Neural cell (in vitro differentiated cells): Measurements from ENCODE around the gene WTAP. TPM values are rescaled to one million over a fixed set of nuclear protein-coding genes. Genes with fewer than 3 reads are reported as not detected.

Experiments
- H2AFZ ChIP-seq: fragments of 200-600, 300-800 bp; sonication (generic), shearing (Covaris generic); 2 replicates; pipeline ENCODE4 v1.6.0; 2014; ENCODE audit warnings: low read depth, mild to moderate bottlenecking, antibody characterized with exemption, low read length, moderate library complexity
- H3F3A ChIP-seq: fragments of 200-600 bp; shearing (Covaris generic); 2 replicates; pipeline ENCODE4 v1.6.1; 2016; ENCODE audit warnings: mild to moderate bottlenecking, moderate library complexity, mixed read lengths, antibody characterized with exemption, low read length; ENCODE audit not compliant: insufficient read depth, poor library complexity, severe bottlenecking
- H3K27ac ChIP-seq: fragments of 200-600, 300-800 bp; sonication (generic), shearing (Covaris generic); 2 replicates; pipeline ENCODE4 v1.5.1; 2014; ENCODE audit warnings: mild to moderate bottlenecking, low read length, moderate library complexity
- H3K27me3 ChIP-seq: fragments of 300-800, 200-600 bp; sonication (generic), shearing (Covaris generic); 2 replicates; pipeline ENCODE4 v1.6.0; 2014; ENCODE audit warnings: mild to moderate bottlenecking, low read depth, low read length, moderate library complexity; ENCODE audit not compliant: insufficient read depth
- H3K36me3 ChIP-seq: fragments of 300-800, 200-600 bp; sonication (generic), shearing (Covaris generic); 2 replicates; pipeline ENCODE4 v1.5.1; 2014; ENCODE audit warnings: mild to moderate bottlenecking, antibody characterized with exemption, low read length, moderate library complexity; ENCODE audit not compliant: insufficient read depth
- H3K4me2 ChIP-seq: fragments of 300-800, 200-600 bp; sonication (generic), shearing (Covaris generic); 2 replicates; pipeline ENCODE4 v1.6.0; 2014; ENCODE audit warnings: mild to moderate bottlenecking, low read length
- H3K4me3 ChIP-seq: fragments of 300-800, 200-600 bp; sonication (generic), shearing (Covaris generic); 2 replicates; pipeline ENCODE4 v1.5.1; 2014; ENCODE audit warnings: mild to moderate bottlenecking, low read length, moderate library complexity
- H3K79me2 ChIP-seq: fragments of 200-600 bp; shearing (Covaris generic); replicated peaks from 2 replicates; pipeline ENCODE4 v1.6.0; 2014; ENCODE audit warnings: mild to moderate bottlenecking, low read length, moderate library complexity; ENCODE audit not compliant: insufficient read depth
- H3K9ac ChIP-seq: fragments of 300-800, 200-600 bp; sonication (generic), shearing (Covaris generic); 2 replicates; pipeline ENCODE4 v1.6.1; 2016; ENCODE audit warnings: mild to moderate bottlenecking, low read length, mixed read lengths
- H3K9me2 ChIP-seq: fragments of 200-600 bp; shearing (Covaris generic); 2 replicates; pipeline ENCODE4 v1.6.1; 2016; ENCODE audit warnings: mild to moderate bottlenecking, low read length, mixed read lengths; ENCODE audit not compliant: insufficient read depth
- H3K9me3 ChIP-seq: fragments of 200-600, 300-800 bp; sonication (generic), shearing (Covaris generic); 2 replicates; pipeline ENCODE4 v1.6.1; 2016; ENCODE audit warnings: mild to moderate bottlenecking, mixed run types, low read length, moderate library complexity, mixed read lengths
- H4K20me1 ChIP-seq: fragments of 200-600 bp; shearing (Covaris generic); 2 replicates; pipeline ENCODE4 v1.6.1; 2016; ENCODE audit warnings: mild to moderate bottlenecking, mixed run types; ENCODE audit not compliant: insufficient read depth
- EP300 ChIP-seq: fragments of 450-650 bp; conservative IDR thresholded peaks from 2 replicates; pipeline ENCODE4 v1.6.1; 2014; ENCODE audit warnings: antibody characterized with exemption, mild to moderate bottlenecking, moderate library complexity; ENCODE audit not compliant: poor library complexity, severe bottlenecking
- EZH2 ChIP-seq: fragments of 200-600, 300-800 bp; shearing (Covaris generic), sonication (generic); IDR thresholded peaks from 2 replicates; pipeline ENCODE4 v1.6.1; 2014; ENCODE audit warnings: antibody characterized with exemption, low read length, borderline replicate concordance, mild to moderate bottlenecking; ENCODE audit not compliant: insufficient read depth, poor library complexity, severe bottlenecking
- MXI1 ChIP-seq: fragments of 450-650 bp; conservative IDR thresholded peaks from 2 replicates; pipeline ENCODE4 v1.6.1; 2014; ENCODE audit warnings: antibody characterized with exemption, mild to moderate bottlenecking; ENCODE audit not compliant: poor library complexity, severe bottlenecking
- POLR2AphosphoS5 ChIP-seq: IDR thresholded peaks from 2 replicates; pipeline ENCODE4 v1.6.1; 2012
- RAD21 ChIP-seq: fragments of 450-650 bp; conservative IDR thresholded peaks from 2 replicates; pipeline ENCODE4 v1.6.1; 2014; ENCODE audit warnings: antibody characterized with exemption, mild to moderate bottlenecking, moderate library complexity
- SMC3 ChIP-seq: fragments of 450-650 bp; conservative IDR thresholded peaks from 2 replicates; pipeline ENCODE4 v1.6.1; 2014; ENCODE audit warnings: antibody characterized with exemption, mild to moderate bottlenecking, moderate library complexity; ENCODE audit not compliant: poor library complexity
- TAF1 ChIP-seq: IDR thresholded peaks from 2 replicates; pipeline ENCODE4 v1.6.1; 2012; ENCODE audit warnings: low read depth
- polyA plus RNA-seq: library from polyadenylated mRNA; depleted of rRNA; stranded (reverse); fragments of >200 nt; gene quantifications from 2 replicates; pipeline ENCODE4 v1.2.3, GENCODE V29; 2014
- TF ChIP-seq, protein P1 (sequence below): IDR thresholded peaks from 2 replicates; pipeline ENCODE4 v1.6.1; 2012; ENCODE audit warnings: borderline replicate concordance
- TF ChIP-seq, protein P2 (sequence below): fragments of 450-650 bp; IDR thresholded peaks from 2 replicates; pipeline ENCODE4 v1.5.1; 2014; ENCODE audit warnings: antibody characterized with exemption, mild to moderate bottlenecking, moderate library complexity; ENCODE audit not compliant: poor library complexity, severe bottlenecking

The WTAP gene
- polyA plus RNA-seq, 1 donor from 2014 or later, result 94.1 TPM

DNA sequence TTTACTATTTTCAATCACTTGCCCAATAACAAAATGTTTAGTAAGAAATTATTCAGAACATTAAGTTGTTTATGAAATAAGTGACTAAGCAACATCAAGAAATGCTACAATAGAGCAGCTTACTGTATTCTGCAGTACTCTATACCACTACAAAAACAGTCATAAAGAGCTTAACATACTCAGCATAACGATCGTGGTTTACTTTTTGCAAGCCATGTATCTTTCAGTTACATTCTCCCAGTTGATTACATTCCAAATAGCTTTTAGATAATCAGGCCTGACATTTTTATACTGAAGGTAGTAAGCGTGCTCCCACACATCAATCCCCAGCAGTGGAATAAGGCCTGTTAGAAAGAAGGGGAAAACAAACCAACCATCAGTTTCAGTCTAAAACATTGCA is 45.0 kb upstream of the WTAP start:
- no peak overlapping the region for H3K4me3 ChIP-seq
- no peak overlapping the region for H3K4me2 ChIP-seq
- no peaks in the 10 kb centered on the region for H3K9me2 ChIP-seq
- H2AFZ ChIP-seq, result no peak overlapping the region
- no peak overlapping the region for H3K9ac ChIP-seq
- TF ChIP-seq MXI1 (no peak), TAF1 (no peak), POLR2AphosphoS5 (no peak), RAD21 (no peak), SMC3 (no peak), EP300 (no peak), EZH2 (no peak)
- TF ChIP-seq, protein P1, sequence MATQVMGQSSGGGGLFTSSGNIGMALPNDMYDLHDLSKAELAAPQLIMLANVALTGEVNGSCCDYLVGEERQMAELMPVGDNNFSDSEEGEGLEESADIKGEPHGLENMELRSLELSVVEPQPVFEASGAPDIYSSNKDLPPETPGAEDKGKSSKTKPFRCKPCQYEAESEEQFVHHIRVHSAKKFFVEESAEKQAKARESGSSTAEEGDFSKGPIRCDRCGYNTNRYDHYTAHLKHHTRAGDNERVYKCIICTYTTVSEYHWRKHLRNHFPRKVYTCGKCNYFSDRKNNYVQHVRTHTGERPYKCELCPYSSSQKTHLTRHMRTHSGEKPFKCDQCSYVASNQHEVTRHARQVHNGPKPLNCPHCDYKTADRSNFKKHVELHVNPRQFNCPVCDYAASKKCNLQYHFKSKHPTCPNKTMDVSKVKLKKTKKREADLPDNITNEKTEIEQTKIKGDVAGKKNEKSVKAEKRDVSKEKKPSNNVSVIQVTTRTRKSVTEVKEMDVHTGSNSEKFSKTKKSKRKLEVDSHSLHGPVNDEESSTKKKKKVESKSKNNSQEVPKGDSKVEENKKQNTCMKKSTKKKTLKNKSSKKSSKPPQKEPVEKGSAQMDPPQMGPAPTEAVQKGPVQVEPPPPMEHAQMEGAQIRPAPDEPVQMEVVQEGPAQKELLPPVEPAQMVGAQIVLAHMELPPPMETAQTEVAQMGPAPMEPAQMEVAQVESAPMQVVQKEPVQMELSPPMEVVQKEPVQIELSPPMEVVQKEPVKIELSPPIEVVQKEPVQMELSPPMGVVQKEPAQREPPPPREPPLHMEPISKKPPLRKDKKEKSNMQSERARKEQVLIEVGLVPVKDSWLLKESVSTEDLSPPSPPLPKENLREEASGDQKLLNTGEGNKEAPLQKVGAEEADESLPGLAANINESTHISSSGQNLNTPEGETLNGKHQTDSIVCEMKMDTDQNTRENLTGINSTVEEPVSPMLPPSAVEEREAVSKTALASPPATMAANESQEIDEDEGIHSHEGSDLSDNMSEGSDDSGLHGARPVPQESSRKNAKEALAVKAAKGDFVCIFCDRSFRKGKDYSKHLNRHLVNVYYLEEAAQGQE, result no peak
- TF ChIP-seq, protein P2, sequence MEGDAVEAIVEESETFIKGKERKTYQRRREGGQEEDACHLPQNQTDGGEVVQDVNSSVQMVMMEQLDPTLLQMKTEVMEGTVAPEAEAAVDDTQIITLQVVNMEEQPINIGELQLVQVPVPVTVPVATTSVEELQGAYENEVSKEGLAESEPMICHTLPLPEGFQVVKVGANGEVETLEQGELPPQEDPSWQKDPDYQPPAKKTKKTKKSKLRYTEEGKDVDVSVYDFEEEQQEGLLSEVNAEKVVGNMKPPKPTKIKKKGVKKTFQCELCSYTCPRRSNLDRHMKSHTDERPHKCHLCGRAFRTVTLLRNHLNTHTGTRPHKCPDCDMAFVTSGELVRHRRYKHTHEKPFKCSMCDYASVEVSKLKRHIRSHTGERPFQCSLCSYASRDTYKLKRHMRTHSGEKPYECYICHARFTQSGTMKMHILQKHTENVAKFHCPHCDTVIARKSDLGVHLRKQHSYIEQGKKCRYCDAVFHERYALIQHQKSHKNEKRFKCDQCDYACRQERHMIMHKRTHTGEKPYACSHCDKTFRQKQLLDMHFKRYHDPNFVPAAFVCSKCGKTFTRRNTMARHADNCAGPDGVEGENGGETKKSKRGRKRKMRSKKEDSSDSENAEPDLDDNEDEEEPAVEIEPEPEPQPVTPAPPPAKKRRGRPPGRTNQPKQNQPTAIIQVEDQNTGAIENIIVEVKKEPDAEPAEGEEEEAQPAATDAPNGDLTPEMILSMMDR, result no peak
- no peaks in the 10 kb centered on the region for H3K27me3 ChIP-seq
- peaks cover 6% of the 10 kb centered on the region for H3K36me3 ChIP-seq
- H3F3A ChIP-seq, result no peaks in the 10 kb centered on the region
- no peaks in the 10 kb centered on the region for H4K20me1 ChIP-seq
- no peaks in the 10 kb centered on the region for H3K79me2 ChIP-seq
- no peak overlapping the region for H3K27ac ChIP-seq
- H3K9me3 ChIP-seq, result no peaks in the 10 kb centered on the region

DNA sequence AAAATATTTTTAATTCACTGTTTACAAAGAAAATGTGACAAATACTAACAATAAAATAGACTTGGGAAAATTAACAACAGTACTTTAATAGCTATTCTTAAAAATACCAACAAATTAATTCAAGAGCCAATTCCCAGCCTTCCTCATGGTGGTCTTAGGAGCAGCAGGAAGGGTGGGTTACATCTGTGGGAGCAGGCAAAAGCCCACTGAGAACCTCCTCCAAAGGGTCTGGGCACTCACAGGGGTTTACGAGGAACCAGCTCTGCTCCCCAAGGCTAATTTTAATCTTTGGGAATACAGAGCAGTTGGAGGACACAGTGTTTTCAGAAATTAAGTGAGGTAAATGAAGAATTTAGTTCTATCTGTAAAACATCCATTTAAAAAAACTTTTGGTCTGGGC is 44.5 kb upstream of the WTAP start:
- Histone ChIP-seq H3K36me3 (peaks cover 6% of the 10 kb centered on the region), H3K9me2 (no peaks in the 10 kb centered on the region), H3K9ac (no peak overlapping the region), H3K4me2 (no peak overlapping the region), H3F3A (no peaks in the 10 kb centered on the region), H3K4me3 (no peak overlapping the region), H2AFZ (no peak overlapping the region), H3K27ac (no peak overlapping the region), H4K20me1 (no peaks in the 10 kb centered on the region), H3K79me2 (no peaks in the 10 kb centered on the region), H3K27me3 (no peaks in the 10 kb centered on the region), H3K9me3 (no peaks in the 10 kb centered on the region)
- no peak for TF ChIP-seq POLR2AphosphoS5
- no peak for TF ChIP-seq SMC3
- no peak for TF ChIP-seq TAF1
- no peak for TF ChIP-seq EZH2

DNA sequence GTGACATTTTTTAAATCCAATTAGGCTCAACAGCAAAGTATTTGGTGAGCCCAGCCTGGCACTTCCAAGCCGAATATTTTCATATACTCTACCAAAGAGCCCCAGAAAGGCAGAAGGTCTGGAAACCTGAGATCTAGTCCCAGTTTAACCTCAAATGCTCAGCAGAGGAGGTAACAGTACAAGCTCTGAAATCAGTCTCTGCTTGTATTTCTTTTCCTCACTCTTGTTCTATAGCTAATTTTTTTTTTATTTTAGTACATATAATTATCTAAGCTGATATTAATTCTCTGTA is 43.3 kb upstream of the WTAP start:
- no peak overlapping the region for H3K4me3 ChIP-seq
- no peaks in the 10 kb centered on the region for H3F3A ChIP-seq
- no peak overlapping the region for H3K27ac ChIP-seq
- H3K4me2 ChIP-seq, result no peak overlapping the region
- H4K20me1 ChIP-seq, result no peaks in the 10 kb centered on the region
- no peaks in the 10 kb centered on the region for H3K27me3 ChIP-seq
- no peaks in the 10 kb centered on the region for H3K9me2 ChIP-seq
- no peak for TF ChIP-seq SMC3
- H3K79me2 ChIP-seq, result peaks cover 11% of the 10 kb centered on the region
- peaks cover 6% of the 10 kb centered on the region for H3K36me3 ChIP-seq
- no peaks in the 10 kb centered on the region for H3K9me3 ChIP-seq
- no peak overlapping the region for H3K9ac ChIP-seq
- H2AFZ ChIP-seq, result no peak overlapping the region
